Activated effector memory CD4-positive, alpha-beta T cell treated with Interleukin-2 at 50 U/mL for 16 hours (primary cell): Measurements from ENCODE around the gene AGBL4.
A peak's percentile ranks its signal among the peaks of the same experiment; 100 is the strongest.

Experiments
- DNase-seq: peaks from one replicate; pipeline ENCODE4 v3.0.0-alpha.2; 2020

The AGBL4 gene

DNA sequence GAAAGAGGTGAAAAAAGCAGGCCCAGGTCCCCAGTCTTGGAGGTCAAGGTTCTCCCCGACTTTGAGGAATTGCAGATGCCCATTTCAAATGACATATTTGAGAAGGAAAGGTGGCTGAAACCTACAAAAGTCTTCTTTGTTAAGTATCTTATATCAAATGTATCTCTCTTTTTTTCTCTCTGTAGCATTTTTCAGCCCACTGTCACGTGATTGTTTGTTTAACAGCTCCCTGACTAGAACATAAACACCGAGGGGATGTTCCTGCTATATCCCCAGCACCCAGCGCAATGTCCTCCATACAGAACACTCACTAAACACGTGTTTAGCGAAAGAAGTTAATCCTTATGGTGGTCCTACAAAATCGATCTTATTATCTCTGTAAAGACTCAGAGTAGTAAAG is 1274.7 kb downstream of the AGBL4 start:
- DNase-seq: no peak

DNA sequence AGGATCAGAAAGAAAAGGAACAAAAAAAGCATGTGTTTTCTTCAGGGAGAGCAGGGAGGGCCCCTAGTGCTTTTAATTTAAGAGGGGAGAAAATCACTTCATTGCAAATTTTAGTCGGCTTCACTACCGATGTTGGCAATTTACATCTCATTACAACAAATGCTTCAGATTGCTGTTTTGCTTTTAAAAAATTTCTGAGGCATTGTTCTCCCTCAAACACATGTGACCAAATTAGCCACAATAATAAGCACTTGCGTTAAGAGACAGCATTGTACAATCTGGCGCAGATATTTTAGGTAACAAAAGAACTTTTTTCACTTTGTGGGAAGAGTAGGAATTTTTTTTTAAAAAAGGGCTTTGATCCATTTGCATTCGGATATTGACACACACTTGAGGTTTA is 1276.8 kb downstream of the AGBL4 start:
- DNase-seq: no peak

DNA sequence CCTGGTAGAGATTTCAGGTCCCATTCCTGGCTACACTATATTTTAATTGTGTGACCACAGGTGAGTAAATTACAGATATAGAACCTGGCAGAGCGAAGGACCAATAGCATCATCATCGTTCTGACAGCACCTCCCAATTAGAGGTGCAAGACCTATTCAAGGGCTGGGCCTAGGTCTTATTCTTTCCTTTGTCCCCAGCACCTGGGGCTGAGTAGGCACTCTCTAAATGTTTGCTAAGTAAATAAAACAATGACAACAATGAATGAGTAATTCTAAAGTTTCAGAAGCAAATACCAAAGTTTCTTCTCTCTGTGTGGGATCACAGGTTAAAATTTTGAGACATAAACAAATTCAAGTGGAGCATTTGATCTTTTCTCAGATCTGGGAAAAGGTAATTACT is 1279.7 kb downstream of the AGBL4 start:
- DNase-seq: no peak

DNA sequence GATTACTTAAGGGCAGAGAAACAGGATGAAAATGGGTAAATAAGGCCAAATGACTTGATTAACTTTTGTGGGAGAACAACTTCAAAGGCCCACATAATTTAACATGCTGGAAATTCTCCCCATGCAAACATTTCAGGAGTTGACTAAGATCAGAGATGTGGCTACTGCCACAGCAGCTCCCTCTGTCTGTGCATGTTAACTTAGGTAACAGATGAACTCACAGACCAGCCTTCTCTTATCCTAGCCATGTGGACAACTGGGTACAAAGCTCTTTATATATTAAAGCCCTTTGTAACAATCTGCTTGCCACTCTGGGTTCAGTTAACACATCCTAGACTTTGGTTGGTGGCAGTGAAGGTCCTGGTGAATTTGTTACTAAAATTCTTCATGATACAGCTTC is 1280.3 kb downstream of the AGBL4 start:
- no peak for DNase-seq

DNA sequence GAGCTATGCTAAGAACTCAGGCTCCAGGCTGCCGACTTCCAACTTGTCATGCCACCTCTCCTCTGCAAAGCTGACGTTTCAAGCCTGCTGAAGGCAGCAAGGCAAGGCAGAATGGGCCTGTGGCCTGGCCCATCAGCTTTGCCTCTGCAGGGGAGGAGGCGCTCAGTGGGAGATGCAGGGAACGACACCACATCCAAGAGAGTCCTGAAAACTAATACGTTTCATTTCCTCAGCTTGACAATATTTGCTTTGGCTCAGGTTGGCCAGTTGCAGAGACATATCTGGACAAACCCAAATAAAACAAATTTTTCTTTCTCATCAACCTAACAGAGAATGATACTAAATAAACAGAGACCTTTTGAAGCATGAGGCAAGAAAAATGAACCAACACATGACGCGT is 1282.4 kb downstream of the AGBL4 start:
- DNase-seq: no peak

DNA sequence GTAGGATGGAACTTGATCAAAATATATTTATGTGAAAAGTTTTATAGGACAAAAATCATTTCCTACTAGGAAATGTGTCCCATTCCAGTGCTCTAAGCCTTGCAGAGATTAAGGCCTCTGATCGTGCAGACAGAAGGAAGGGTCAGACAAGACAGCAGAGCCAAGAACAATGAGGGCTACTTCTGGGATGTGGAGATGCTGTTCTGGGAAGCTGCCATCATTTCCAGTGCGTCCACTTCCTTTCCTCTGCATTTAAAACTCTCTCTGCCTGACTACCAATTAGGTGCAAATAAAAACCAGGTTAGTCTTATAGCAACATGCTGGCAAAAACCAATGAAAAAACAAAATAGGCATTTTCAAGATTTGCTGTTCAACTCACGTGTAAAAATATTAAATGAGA is 1283.1 kb downstream of the AGBL4 start:
- DNase-seq: no peak

DNA sequence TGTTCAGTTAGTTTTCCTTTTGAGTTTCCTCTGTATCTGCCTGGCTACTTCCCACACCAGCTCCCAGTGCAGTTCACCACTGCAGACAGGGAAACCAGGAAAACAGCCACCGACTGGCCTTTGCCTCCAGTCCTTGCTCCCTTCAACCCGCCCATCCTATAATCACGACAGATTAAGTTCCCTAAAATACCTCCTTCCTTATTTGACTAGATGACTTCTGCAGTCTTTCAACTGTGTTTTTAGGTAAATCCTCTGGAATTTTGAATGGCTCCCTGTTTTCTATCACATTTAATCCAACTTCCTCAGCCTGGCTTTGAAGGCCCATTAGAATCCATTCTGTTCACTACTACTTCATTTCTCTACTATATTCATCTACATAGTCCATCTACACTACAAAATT is 1284.7 kb downstream of the AGBL4 start:
- no peak for DNase-seq

DNA sequence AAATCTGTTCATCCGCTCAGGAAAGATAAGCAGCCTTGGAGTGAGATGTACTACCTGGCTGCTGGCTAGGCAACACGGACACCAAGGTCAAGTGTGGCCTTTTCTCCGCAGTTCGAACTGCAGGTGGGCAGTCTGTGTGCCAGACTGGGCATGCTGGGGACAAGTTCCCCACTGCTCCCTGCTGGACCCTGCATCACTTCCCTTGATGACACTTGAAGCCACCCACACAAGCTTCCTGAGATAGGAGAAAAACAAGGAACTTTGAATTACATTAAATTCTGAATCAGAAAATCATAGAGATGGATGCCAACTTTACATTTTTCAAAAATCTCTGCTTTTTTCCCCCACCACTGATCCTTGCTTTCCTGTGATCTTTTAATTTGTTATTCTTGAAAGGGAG is 1285.4 kb downstream of the AGBL4 start:
- DNase-seq: no peak

DNA sequence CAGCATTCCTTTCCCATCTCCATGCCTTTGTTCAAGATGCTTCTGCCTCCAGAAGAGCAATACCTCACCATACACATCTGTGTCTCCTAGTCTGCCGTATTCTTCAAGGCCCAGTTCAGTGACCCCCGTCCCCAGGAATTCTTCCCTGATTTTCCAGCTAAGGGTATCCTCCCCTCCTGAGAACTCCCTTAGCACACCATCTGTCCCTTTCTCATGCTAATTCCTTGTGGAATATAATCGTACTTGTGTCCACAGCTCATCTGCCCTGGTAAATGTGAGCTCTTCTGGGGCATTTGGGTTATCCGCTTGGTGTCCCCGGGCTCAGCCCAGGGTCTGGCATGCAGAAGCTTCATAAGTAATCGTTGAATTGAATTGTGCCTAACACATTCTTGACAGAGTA is 1288.0 kb downstream of the AGBL4 start:
- DNase-seq: no peak

DNA sequence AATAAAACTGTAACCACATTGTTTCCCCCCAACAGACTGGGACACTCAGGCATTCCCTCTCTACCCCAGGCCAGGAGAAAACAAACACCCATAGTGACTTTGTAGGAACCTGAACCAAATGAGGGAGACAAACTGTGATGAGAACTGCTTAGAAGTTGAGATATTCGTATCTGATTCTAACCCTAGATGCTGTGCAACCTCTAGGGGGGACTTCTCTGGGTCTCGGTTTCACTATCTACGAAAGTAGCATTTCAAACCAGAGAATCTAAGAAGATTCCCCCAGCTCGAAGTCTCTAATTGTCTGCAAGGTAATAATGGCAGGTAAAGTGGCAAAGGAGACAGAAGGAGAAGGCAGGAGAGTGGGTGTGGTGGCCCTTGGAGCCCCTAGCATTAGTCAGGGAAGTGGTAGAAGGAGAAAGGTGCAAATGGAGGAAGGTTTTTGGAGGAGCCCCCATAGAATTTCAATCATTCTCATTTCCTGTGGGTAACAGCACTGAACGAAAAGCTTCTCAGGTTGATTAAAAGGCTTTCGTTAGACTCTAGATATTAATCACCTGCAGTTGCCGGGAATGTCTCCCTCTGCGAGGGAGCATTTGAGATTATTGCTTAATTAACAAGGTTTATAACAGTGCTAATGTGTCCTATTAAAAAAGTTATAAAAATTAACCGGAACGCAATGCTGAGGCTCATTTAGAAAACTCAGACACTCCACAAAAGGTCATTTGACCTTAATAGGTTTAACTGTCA is 1293.4 kb downstream of the AGBL4 start:
- DNase-seq: no peak

DNA sequence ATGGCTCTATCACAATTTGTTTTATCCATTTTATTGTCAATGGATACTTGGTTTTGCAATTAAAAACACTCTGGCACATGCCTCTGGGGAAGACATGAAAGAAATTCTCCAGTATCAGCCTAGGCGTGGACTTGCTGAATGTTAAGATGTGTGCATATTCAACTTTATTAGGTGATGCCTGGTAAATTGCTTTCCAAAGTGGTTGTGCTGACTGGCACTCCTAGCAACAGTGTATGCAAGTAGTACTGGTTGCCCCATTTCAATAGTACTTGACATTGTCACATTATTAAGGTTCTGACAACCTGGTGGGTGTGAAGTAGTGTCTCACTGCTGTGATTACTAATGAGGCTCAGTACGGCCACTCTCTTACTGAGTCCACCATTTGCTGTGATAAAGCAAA is 1295.2 kb downstream of the AGBL4 start:
- no peak for DNase-seq

DNA sequence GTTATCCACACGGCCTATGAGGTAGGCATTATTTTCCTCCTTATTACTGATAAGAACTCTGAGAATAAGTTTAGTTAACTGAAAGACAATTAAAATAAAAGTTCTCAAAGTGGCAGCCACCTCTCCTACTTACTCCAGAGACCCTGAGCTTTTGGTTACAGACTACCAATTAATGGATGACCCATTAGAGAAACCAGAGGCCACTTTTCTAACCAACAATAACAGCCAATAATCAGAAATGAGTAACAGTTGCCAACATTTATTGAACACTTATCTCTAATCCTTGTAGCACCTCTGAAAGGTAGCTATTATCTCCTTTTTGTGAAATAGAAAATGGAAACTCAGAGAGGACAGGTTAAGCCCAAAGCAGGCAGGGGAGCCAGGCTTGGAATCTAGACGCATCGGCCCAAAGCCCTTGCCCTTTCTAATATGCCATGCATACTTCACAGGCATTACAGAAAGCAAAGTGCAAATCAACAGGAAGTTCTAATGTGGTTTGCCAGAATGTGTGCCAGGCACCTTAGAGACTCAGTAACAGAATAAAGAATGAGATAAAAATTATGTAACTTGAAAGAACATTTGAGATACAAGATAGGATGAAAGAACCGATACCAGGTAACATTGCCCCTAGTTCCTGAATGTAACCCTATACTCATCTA is 1297.1 kb downstream of the AGBL4 start:
- no peak for DNase-seq

DNA sequence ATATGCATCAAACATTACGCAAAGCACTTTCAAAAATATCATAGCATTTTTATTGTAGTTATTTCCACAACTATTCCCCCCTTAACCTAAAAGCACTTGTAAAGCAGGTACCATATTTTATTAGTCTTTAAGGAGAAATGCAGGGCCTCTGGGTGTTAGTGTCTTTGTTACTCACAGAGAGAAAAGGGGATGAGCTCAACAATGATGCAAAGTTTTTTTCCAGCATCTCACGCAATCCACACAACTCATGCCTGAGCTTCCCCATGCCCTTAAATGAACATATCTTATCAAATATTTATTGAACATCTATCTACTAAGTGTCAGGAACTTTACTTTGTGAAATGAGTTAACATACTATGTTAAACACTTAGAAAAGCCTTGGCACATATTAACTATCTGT is 1297.6 kb downstream of the AGBL4 start:
- no peak for DNase-seq

DNA sequence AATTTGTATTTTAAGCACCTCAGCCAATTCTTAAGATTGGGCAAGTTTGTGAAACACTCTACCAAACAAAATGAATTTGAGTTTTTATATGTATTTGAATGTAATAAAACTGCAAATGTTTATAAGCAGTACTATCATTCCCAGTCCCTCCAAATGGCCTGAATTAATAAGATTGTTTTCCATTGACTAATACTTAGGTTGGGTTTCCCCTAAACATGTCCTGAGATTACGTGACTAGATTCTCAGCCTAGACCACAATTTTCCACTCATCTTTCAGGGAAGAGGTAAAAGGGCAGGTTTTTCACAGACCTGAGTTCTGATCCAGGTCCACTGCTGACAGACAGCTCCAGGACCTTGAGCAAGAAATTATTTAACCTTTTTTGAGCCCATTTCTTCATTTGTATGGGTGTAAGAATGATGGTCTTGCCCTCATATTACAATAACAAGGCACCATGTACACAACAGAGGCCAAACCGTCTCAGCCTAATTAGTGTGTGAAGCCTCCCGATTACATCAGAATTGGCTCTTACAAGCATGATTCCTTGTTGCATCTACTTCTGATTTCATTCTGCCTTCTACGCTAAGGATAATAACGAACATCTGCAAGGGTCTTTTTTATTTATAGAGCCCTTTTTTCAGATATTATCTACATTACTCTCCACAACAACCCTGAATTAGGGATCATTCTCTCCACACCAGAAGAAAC is 1298.3 kb downstream of the AGBL4 start:
- DNase-seq: no peak

DNA sequence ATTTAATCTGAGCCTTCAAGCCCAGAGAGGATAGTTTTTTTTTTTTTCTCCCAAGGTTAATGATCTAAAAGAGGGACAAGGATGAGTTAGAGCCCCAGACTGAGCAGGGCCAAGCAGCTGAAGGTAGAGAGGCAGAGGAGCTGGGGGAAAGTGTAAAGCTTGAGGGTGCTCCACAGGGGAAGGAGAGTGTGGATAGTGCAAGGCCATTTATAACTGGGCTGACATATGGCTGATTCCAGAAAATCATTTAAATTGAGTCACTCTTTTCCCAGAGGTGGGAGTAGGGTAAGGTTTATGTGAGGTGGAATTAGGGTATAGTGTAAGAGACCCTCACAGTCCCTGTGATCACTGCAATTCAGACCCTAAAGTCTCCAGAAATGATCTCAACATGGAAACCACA is 1302.8 kb downstream of the AGBL4 start:
- DNase-seq: no peak

DNA sequence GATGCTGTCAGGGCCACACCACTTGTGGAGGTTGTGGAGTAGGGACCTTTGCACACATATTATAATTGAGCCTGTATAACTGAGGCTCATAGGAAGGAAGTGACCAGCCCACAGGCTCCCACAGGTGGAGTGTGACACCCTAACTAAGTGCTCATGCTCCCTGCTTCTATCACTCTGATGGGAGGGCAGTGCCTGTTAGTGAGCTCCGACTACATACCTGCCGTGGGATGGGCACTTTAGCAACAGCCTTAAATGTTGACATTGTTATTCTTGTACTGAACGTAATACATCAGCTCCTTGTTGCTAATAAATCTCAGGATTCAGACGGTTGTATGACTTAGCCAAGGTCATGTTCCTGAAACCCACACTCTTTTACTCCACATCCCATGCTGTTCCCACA is 1305.0 kb downstream of the AGBL4 start:
- no peak for DNase-seq

DNA sequence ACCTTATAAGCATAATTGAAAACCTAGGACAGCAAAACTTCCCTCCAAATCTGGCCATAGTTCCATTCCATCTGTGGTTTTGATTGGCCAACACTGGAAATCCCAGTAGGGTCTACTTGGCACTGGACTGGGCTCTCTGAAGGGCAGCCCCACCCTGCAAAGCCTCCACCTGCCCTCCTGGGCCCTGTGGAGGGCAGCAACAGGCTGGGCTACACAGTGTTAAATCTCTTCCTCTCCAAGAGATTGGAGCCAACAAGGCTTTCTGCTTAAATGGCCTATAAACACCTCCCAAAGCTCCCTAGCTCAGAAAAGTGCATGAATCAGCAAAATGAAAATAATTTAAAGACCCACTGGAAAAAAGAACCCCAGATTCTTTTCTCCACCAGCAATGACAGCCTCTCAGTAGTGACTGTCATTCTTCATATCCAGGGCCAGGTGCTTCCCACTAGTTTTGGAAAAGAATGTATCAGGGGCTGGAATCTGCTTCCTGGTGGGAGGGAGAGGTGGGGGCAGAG is 1305.6 kb downstream of the AGBL4 start:
- no peak for DNase-seq

DNA sequence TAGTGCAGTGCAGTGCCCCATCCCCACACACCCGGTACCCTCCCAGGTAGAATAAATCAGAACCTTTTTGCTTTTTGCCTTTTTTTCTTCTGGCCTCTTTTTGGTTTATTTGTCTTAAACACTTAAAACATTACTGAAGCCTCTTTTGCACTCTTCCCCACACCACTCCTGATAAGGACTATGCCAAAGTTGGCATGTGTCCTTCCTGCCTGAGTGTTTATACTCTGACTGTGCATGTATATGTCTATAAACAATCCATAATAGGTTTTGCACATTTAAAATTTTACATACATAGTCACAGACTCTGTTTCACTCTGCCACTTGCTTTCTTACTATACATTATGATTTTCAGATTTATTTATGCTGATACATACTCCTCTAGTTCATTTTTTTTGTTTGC is 1306.7 kb downstream of the AGBL4 start:
- DNase-seq: no peak

DNA sequence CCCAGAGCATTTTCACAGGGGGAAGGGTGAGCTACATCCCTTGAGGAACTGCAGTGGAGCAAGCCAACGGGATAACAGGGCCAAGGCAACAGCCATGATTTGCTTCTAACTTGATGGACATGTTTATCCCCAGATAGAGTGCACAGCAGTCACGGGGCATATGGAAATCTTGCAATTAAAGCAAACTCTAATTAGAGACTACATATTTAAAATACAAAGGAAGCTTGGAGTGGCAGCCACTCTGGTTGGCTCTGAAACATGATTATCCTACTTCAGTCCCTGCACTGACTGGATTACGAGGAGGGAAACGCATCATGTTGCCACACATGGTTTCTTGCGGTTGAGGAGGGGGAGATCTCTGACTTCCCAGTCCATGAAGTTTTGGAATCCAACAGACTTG is 1307.8 kb downstream of the AGBL4 start:
- no peak for DNase-seq

DNA sequence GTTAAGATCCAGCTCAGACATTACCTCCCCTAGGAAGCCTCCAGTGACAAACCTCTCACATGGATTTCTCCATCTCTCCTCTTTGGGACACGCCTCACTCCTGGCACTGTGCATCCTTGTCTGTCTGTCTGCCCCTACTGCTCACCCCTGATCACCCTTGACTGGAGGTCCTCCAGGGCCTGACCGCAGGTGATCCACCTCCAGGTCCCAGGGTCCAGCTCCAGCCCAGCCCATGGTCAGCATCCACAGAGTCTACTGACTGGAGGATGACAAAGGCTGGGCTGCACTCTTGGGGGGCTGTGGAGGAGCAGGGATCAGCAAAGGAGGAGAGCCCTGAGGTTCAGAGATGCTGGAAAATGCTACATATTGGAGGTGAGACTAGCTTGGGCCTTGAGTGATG is 1312.8 kb downstream of the AGBL4 start:
- DNase-seq: no peak

DNA sequence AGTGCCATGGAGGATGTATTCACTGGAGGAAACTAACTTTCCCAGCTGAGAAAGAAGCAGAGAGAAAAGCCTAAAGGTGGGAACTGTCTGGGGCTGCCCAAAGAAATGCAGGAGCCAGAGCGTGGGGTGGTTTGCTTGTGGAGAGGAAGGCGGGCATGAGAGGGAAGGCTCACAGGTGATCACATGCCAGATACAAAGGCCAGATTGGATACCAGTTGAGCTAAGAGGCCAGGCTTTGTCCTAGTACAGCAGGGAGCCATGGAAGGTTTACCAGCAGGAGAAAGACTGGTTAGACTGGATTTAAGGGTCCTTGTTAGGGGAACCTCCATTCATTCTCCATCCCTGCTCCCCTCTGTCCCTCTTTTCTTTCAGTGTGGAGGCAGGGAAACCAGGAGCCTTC is 1313.4 kb downstream of the AGBL4 start:
- DNase-seq: no peak

DNA sequence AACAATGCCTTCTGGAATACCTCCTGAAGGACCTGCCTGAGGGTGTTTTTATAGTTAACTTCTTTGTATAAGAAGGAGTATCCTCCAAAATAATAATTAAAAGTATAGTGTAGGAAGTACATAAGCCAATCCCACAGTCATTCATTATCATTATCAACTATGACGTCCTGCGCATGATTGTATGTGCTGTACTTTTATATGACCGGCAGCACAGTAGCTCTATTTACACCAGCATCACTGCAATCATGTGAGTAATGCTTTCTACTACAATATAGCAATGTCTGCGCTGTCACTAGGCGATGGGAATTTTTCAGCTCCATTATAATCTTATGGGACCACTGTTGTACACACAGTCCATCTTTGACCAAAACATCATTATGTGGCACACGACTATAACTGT is 1319.0 kb downstream of the AGBL4 start:
- DNase-seq: no peak

DNA sequence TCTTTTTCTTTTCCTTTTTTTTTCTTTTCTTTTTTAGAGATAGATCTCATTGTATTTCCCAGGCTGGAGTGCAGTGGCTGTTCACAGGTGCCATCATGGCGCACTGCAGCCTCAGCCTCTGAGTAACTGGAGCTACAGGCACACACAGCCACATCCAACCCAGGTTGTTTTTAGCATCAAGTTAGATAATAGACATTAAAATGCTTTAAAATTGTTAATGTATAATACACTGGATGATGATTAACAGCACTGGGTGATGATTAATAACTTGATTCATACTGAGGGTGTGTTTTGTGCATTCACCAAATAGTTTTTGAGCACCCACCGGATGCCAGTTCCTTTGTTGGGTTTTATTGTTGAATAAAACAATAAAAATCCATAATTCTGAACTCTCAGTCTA is 1322.3 kb downstream of the AGBL4 start:
- DNase-seq: no peak

DNA sequence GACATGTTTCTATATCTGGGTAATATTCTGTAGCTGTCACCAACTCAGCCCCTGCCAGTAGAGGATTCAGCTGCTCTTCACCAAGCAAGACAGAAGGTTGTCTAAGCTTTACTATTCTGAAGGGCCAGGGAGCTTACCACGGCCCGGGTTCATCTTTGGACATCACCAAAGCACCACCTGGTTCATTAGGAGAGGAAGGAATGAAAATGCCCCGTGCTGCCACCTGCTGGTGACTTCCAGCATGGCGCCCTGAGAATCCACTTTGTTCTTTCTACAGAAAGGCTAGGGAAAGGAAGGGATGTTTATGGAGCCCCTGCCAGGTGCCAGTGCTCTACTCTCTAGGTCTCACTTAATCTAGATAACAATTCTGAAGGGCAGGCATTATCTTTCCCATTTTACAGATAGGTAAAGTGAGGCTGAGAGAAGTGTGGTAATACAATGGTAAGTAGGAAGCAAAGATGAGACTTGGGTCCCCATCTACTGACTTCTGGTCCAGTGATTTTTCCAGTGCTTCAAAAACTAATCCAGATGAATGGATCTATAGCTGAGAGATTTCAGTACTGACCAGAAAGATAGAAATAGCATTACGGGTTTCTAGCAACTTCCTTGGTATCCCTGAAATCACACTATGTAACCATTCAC is 1326.6 kb downstream of the AGBL4 start:
- peak; percentile 4 for DNase-seq
